Stimulated activated CD4-positive, alpha-beta T cell treated with anti-CD3 and anti-CD28 coated beads, Interleukin-15, amount 100 ng/mL, for 48 hours (primary cell): ENCODE data around the gene ITCH.

ENCODE experiments used
- DNase-seq, 2 donors: peaks; one replicate each; pipeline ENCODE4 v3.0.0-alpha.2; 2020; ENCODE audit warnings: low read depth in 2 of 2

ITCH gene

DNA sequence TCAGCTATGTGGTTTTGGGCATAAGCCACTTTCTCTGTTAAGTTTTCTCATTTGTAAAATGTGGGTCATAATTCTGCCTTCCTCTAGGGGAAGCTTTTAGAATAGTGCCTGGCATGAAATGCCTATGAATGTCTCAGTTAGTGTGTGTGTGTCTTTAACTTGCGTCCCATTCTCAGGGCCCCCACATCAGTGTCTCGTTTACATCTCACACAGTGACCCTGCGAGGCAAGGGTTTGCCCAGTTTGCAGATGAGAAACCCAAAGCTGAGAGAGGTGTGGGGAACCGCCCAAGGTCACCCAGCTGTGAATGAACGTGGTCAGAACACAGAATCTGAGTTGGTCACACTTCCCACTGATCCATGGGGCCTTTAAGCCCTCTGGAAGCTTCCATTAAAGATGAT, 167.3 kb downstream of the ITCH start:
- no peak for DNase-seq

DNA sequence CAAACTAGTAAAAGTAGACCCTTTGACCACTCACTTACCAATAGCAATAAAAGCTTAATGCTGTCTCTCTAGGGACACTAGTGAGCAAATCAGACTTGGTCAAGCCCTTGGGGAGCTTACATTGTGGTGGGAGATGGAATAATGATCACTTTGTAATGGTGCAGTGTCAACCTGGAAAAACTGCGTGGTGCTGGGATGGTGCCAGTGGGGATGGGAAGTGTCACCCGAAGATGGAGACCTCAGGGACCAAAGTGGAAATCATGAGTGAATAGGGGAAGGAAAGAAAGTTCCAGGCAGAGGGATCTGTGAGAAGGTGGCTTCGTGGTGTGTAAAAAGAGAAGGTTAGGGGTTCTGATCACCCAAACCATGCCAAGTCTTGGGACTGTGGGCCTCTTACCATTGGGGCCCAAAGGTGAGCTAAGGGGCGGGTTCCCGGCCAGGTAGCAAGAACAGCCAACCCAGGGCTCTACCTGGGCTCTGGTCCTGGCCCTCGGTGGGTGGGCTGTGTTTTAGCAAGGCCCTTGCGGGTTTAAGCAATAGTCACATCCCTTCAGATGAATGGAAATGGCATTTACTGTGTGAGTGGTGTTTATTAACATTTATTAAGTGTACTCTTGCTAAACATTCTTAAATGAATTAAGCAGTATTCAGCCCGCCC, 168.7 kb downstream of the ITCH start:
- no peak for DNase-seq

DNA sequence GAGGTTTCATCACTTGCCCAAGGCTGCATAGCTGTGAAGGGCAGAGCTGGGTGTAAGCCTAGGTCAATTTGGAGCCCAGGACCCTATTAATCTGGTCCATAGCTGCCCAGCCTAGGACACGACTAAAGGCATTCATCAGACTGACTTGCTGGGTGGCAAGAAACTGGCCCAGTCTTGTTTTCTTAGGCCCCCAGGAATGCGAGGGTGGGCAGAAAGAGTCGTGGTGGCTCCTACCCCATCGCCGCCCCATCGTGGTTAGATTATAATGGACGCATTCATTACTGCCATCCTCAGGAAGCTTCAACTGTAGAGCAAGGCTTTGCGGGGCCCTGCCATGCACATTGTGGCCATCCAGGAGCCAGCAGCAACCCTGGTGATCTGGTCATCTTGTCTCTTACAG, 169.2 kb downstream of the ITCH start:
- no peak for DNase-seq

DNA sequence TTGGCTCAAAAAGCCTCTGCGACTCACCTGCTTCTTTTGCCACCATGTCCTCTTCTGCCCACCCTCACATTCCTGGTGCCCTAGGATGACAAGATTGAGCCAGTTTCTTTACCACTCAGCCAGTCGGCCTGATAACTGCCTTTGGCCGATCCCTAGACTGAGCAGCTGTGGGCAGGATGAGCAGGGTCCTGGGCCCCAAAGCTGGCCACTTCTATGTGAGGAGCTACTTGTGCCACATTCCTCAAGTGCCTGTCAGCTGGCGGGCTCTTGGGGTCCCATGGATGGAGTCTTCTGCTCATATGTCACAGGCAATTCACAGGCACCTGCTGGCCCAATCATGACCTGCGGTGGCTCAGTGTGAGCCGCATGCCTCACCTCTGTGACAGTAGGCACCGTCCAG, 169.7 kb downstream of the ITCH start:
- no peak for DNase-seq

DNA sequence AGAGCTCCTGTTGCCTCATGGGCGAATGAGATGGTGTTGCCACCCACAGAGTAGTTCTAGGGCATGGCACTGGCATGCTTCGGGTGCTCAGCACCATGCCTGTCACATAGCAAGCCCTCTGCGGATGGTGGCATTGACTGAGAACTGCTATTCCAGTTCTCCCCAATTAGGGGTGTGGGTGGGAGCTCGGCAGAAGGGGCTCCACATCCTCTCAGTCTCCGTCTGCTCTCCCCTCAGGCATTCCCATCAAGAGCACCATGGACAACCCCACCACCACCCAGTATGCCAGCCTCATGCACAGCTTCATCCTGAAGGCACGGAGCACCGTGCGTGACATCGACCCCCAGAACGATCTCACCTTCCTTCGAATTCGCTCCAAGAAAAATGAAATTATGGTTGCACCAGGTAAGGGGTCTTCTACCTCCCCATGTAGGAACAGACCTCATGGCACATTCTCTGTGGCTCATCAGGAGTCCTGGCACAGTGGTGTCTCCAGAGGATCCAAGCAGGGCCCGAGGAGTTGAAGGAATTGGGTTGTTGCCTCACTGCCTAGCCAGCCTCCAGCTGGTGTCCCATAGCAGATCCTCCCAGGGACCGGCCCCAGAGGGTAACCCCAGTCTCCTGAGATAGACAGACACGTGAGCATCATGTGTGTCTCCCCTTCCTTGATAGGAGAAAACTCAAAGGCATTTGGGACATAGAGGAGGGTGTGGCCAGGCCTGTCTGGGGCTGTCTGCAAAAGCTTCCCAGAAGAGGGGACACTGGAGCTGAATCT, 171.5 kb downstream of the ITCH start:
- no peak for DNase-seq

DNA sequence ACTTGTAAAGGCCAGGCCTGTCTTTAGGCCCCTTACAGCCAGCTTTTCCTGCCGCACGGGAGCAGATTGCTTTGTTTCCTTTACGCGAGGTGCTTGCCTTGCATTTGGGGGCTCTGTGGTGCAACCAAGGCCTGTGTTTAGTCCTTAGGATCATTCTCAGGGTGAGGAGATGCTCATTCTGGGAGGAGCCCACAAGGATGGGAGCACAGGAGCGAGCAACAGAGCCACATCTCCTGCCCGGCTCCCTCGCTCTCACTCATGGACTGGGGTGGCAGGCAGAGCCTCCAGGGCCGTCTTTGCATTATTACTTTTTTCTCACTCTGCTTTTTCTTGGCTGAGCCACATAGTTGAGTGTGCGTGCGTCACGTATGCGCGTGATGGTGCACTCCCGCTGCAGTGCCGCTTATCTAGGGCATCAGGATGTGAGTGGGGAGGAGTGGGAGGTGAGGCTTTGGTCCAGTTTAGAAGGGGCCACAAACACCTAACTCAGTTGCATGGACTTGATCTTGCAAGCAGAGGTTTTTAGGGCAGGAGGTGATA, 172.3 kb downstream of the ITCH start:
- no peak for DNase-seq

DNA sequence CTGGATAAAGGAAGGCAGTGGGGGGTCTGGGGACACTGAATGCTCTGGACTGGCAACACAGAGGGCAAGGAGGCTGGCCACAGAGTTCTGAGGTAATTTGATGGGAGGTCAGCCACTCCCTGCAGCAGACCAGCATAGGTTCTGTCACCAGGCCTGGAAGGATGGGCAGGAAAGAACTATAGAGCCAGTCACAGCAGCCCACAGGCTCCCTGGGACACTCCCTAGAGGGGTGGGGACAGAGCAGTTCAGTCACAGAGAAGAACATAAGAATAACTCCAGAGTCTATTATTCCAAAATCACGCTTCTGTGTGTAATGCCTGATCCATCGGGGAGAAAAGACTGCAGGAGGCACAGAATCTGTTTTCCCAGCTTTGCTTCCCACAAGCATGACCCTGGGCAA, 172.8 kb downstream of the ITCH start:
- no peak for DNase-seq

DNA sequence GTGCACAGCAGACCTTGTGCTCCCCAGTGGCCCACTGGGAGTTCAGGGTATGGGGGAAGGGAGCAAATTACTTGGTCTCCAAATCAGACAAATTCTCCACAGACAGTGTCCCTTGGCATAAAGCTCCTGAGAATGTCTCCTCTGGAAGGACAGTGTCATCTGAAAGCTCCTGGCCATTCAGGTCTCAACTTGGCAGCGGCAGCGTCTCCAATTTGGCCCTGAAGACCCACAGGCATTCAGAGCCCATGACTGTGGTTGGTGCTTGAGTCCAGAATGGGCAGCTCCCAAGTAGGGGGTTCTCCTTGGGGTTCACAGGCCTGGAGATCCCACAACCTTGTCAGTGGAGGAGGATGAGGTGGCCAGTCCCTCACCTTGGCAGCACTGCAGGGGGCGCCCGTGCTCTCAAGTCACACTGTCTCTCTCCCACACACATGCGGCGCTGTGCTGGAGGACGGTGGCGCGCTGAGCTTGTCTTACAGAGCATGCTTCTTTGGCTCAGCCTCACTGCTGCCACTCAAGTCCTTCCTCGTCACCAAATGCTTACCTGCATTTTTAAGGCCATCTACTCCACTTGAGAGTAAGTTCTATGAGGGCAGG, 173.8 kb downstream of the ITCH start:
- peak in 1 of 2 donors; percentile 33 for DNase-seq

DNA sequence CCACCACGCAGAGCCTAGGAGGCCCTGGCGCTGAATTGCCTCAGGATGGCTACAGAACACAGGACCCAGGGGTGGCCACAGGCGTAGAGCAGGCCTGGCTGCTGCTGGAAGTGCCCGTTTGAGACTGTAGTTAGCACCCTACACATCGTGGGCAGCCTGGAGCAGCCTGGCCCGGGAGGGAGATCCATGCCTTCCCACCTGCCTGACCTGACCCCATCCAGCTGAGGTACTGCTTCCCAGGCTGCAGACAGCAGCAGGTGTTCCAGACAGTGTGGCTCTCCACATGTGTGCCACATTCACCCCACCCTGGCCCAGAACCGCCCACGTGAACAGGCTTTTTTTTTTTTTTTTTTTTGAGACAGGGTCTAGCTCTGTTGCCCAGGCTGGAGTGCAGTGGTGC, 174.6 kb downstream of the ITCH start:
- DNase-seq = no peak

DNA sequence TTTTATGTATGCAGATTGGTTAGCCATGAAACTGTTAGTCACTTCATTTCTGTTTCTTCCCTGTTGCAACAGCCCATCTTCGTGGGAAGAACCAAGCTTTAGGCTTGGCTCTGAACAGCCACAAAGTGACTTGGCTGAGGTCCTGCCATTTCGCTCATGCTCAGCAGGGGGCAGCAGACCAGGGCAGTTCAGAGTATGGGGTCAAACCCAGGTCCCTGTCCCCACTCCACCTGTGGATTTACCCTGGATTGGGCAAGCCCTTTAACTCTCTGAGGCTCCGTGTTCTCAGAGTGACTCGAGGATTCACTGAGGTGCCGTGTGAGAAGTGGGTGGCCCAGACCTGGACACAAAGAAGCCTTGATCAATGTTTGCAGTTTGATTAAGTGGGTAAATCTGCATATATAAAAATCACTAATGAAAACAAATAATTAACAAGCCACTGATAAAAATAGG, 175.6 kb downstream of the ITCH start:
- peak in 1 of 2 donors; percentile 50 for DNase-seq

DNA sequence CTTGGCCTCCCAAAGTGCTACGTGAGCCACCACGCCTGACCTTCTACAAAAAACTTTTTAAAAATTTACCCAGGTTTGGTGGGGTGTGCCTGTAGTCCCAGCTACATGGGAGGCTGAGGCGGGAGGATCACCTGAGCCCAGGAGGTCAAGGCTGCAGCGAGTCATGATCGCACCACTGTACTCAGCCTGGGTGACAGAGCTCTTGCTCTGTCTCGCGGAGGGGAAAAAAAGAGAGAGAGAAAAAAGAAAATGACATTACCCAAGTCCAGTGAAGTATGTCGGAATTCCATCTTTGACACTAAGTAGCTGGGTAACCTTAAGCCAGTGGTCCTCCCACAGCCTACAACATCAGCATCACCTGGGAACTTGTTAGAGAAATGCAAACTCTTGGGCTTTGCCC, 176.7 kb downstream of the ITCH start:
- DNase-seq = no peak

DNA sequence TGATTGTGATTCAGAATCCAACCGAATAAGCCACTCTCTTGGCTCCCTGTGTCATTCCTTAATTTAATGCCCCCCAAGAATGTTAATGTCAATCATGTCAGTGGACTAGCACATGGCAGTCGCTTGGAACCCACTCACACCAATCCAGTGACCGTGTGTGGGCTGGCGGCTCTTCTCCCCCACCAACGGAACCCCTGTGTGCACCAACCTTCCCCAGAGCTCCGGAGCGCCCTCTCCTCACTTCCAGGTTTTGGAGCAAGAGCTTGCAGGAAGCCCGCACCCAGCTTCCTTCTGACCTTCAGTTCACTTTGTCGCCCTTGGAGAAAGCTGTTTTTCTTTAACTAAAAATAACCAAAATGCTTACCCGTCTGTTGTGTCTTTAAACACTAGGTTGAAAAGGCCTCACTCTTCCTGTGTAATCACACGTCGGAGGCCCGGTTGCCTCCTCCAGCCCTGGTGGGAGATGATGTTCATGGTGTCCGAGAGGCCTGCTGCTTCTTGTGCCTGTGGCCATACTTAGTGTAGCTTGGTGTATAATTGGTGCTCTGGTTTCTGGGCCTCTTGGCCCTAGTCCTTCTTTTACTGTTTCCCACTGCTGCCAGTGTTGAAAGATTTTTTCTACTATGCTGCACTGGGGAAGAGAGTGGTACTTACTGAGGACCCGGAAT, 177.7 kb downstream of the ITCH start:
- DNase-seq = no peak

DNA sequence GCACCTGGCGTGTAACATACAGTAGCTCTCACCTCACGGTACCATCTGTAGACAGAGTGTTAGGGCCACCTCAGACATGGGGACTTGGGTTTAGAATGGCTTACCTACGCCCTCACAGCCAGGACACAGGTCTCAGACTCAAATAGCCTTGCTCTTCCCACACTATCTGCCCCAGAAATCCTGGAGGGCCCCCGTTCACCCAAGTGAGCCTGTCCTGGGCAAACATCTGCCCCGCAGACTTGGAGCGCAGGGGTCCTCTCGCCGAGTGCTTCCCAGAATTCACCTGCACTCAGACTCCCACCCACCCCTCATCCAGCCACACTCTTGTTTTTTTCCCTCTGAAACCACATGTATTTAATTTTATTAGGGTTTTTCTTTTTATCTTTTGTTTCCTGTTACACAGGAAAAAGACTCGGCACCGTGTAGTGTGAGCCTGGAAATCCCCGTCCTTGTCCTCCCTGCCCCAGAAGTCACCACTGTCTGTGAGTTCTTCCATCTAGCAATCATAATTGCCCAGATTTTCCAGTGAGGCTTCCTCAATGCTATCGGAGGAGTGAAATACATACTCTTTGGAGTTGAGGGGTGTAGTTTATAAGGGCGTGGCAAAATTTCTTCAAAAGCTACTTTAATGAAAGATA, 178.3 kb downstream of the ITCH start:
- no peak for DNase-seq

DNA sequence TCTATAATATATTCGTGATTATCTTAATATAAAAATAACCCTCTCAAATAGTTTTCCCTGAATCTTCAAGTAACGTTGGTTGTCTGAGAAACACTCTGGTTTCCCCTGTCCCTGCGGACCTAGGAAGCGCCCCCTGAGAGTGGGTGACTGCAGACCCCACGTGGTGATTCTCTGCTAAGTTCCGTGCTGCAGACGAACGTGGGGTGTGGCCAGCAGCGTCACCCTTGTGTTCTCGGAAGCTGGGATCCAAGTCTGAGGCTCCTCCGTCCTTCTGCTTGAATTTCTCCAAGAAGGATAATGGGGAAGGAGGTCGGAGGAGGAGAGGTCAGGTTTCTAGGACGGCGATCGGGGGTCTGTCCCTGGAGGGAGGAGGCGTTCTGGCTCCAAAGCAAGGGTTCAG, 178.8 kb downstream of the ITCH start:
- no peak for DNase-seq

DNA sequence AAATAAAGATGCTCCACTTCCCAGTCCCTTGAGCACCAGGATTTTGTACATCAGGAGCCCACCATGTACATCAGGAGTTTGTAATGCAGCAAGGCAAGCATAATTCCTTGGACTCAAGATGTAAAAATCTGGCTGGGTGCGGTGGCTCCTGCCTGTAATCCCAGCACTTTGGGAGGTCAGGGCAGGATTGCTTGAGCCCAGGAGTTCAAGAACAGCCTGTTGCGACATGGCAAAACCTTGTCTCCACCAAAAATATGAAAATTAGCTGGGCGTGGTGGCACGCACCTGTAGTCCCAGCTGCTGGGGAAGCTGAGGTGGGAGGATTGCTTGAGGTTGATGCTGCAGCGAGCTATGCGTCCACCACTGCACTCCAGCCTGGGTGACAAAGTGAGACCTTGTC, 179.4 kb downstream of the ITCH start:
- no peak for DNase-seq

DNA sequence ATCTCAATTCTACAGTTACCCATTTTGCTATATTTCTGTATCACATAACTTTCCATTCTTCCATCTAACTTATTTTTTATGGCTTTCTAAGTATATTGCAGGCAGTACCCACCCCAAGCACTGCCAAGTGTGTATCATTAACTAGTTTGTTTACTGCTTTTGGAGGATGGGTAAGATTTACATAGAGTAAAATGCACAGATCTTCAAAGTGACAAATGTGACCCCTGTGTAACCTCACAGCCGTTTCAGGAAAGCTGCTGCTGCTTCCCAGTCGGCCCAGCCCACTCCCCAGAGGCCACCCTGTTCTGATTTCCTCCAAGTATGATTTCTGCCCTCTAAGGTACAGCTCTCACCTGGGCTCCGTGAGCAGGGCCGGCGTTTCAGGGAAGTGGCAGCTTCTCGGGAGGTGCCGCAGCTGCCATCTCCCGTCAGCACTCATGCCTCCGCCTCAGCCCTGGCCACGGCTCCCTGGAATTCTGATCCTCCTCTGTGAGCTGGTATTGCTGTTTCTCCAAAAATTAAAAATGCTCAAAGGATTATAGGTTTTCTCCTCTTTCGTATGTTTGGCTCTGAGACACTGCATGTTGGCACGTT, 180.5 kb downstream of the ITCH start:
- no peak for DNase-seq

DNA sequence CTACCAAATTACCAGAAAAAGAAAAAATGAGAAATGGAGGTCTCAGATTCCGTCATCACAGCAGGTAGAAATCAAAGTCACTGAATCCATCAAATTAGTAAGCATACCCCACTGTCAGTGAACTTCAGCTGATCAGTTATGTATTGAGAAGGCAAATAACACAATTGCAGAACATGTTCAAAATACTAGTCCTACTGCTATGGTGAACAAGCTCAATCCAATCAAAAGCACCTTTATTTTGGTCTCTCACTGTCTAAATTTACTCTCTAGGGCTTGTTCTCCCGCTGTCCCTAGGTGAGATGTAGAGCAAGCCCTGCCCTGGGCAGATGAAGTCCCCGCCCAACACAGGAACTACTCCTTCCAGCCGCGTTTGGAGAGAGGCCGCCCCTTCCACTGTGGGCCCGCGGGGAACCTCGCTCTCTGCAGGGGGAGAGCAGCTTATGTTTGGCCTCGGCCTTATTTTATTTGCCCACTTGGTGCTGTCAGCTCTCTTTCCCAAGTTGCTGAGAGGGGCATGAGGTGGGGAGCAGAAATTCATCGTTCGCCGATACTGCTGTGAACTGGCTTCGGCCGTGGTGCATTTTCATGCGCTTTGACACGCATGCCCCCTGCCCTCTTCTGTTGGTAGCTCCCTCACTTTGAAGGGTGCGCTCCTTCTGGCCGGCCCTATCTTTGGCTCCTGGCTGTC, 181.2 kb downstream of the ITCH start:
- DNase-seq = no peak

DNA sequence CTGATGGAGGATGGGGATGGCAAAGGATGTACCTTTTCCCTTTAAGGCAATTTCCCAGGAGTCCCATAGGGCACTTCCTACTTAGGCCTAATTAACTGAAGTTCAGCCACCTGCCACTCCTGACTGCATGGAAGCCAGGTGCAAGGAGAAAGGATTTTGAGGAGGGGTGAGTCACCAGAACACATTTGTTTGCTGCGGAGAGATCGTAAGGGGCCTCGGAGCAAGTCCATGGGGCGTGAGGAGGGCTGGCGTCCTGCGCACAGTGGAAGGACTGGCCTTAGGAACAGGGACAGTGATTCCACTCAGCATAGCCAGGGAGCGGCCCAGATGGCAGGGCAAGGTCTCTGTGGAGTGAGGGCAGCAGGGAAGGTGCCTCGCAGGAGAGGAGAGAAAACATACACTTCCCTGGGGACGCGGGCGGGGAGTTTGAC, 183.7 kb downstream of the ITCH start:
- no peak for DNase-seq

DNA sequence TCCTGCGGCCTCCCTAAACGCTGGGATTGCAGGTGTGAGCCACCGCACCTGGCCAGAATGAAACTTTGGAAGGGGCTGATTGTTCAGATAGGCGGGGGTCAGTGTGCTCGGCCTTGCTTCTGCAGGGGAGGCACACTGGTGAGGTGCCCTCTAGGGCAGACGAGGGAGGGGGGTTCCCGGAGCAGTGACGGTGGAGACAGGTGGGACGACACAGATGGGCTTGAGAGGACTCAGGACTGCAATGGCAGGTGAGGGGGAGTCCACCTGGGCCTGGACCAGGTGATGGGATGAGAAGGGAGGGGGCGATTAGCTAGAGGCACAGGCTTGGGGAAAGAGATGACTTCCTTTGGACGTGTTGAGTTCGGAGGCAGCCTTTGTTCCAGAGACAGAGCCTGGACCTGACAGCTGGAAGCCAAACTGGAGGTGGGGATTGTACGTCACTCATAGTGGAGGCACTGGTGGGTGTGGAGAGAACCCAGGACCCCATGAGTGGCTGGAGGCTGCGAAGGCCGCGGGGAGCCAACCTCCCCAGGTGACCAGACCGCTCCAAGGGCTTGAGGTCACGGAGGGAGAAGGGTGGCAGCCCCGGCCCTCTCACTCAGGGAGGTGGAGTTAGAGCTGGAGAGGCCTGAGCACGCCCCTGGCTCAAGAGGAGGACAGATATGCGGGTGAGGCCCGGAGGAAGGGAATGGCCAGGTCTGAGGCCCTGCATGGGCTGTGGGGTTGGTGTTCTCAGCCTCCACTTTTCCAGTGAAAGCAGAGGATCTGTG, 185.0 kb downstream of the ITCH start:
- no peak for DNase-seq
